Measurements from ENCODE around the gene GDI2.

- TF ChIP-seq CTCF (IDR thresholded peaks at IDR 0.05) (no peak), POLR2A (IDR thresholded peaks at IDR 0.05) (no peak)
Observed at GRCh38 chr10:5804386-5804785, 8.8 kb downstream of the GDI2 start.

Measured in prostate gland (tissue), 2 donors.